WTC11 (cell line): ENCODE data around the gene ERVMER34-1. TPM values are rescaled to one million over a fixed set of nuclear protein-coding genes. Genes with fewer than 3 reads are reported as not detected.

ENCODE experiments used
- ATAC-seq: fragments of 200-7000 bp; cut with Tn5 transposase; 2 replicates; pipeline ENCODE4 v1.10.0; 2021; ENCODE audit warnings: mild to moderate bottlenecking, moderate library complexity
- CTCF ChIA-PET: fragments of 300-600 bp; sonication (Branson Sonifier 250); formaldehyde crosslinking; loops from one replicate; lab custom pipeline; 2021; ENCODE audit warnings: antibody characterized with exemption; lab: Charles Lee
- POLR2A ChIA-PET: fragments of 350-600 bp; sonication (Branson Sonifier 250); formaldehyde crosslinking; loops from one replicate; lab custom pipeline; 2021; ENCODE audit warnings: antibody characterized with exemption; lab: Charles Lee
- DNase-seq: peaks from one replicate; pipeline ENCODE4 v3.0.0; 2021; ENCODE audit warnings: low spot score
- H3K27ac Mint-ChIP-seq: 2 replicates; pipeline ENCODE4 v1.8.0; 2021; ENCODE audit warnings: mixed read lengths
- H3K27me3 Mint-ChIP-seq: 2 replicates; pipeline ENCODE4 v1.8.0; 2021; ENCODE audit warnings: low read depth, mild to moderate bottlenecking, moderate library complexity, mixed read lengths
- H3K36me3 Mint-ChIP-seq: 2 replicates; pipeline ENCODE4 v1.8.0; 2021; ENCODE audit warnings: mixed read lengths
- H3K4me1 Mint-ChIP-seq: 2 replicates; pipeline ENCODE4 v1.8.0; 2022; ENCODE audit warnings: mixed read lengths
- H3K4me3 Mint-ChIP-seq: 2 replicates; pipeline ENCODE4 v1.8.0; 2021; ENCODE audit warnings: mild to moderate bottlenecking, moderate library complexity, mixed read lengths
- H3K9me3 Mint-ChIP-seq: 2 replicates; pipeline ENCODE4 v1.8.0; 2021; ENCODE audit warnings: mixed read lengths
- ATF1 ChIP-seq: sonication (generic); formaldehyde crosslinking; IDR thresholded peaks from 2 replicates; pipeline ENCODE4 v1.8.1; 2023; ENCODE audit warnings: mild to moderate bottlenecking, moderate library complexity, missing genetic modification reagents
- CREM ChIP-seq: sonication (generic); formaldehyde crosslinking; IDR thresholded peaks from 2 replicates; pipeline ENCODE4 v1.8.1; 2022; ENCODE audit warnings: mild to moderate bottlenecking, missing genetic modification reagents, moderate library complexity
- CTCF ChIP-seq: fragments of 200-600 bp; IDR thresholded peaks from 2 replicates; pipeline ENCODE4 v1.8.0; 2022; ENCODE audit warnings: antibody characterized with exemption
- FOXK1 ChIP-seq: sonication (generic); formaldehyde crosslinking; IDR thresholded peaks from 2 replicates; pipeline ENCODE4 v1.8.0; 2022; ENCODE audit warnings: mild to moderate bottlenecking, moderate library complexity, missing genetic modification reagents
- IRF1 ChIP-seq: sonication (generic); formaldehyde crosslinking; IDR thresholded peaks from 2 replicates; pipeline ENCODE4 v1.8.0; 2023; ENCODE audit warnings: missing genetic modification reagents
- KAT7 ChIP-seq: sonication (generic); formaldehyde crosslinking; IDR thresholded peaks from 2 replicates; pipeline ENCODE4 v1.8.1; 2023; ENCODE audit warnings: missing genetic modification reagents, mild to moderate bottlenecking, borderline replicate concordance
- MAX ChIP-seq: sonication (generic); formaldehyde crosslinking; IDR thresholded peaks from 2 replicates; pipeline ENCODE4 v1.8.0; 2022; ENCODE audit warnings: mild to moderate bottlenecking, missing genetic modification reagents
- MYBL2 ChIP-seq: sonication (generic); formaldehyde crosslinking; IDR thresholded peaks from 2 replicates; pipeline ENCODE4 v1.8.1; 2023; ENCODE audit warnings: mild to moderate bottlenecking, moderate library complexity, missing genetic modification reagents
- NFE2L1 ChIP-seq: sonication (generic); formaldehyde crosslinking; IDR thresholded peaks from 2 replicates; pipeline ENCODE4 v1.8.1; 2023; ENCODE audit warnings: missing genetic modification reagents
- NR1H2 ChIP-seq: sonication (generic); formaldehyde crosslinking; IDR thresholded peaks from 2 replicates; pipeline ENCODE4 v1.9.0; 2021; ENCODE audit warnings: mild to moderate bottlenecking, moderate library complexity, missing genetic modification reagents
- NR2C2 ChIP-seq: sonication (generic); formaldehyde crosslinking; IDR thresholded peaks from 2 replicates; pipeline ENCODE4 v1.8.0; 2022; ENCODE audit warnings: mild to moderate bottlenecking, missing genetic modification reagents
- SMAD4 ChIP-seq: sonication (generic); formaldehyde crosslinking; IDR thresholded peaks from 2 replicates; pipeline ENCODE4 v1.8.0; 2022; ENCODE audit warnings: mild to moderate bottlenecking, missing genetic modification reagents
- SOX15 ChIP-seq: fragments of 250-450 bp; sonication (Bioruptor Pico); IDR thresholded peaks from 2 replicates; pipeline ENCODE4 v1.9.0; 2021; ENCODE audit warnings: mild to moderate bottlenecking
- total RNA-seq: library from RNA; stranded (reverse); gene quantifications from 3 replicates; pipeline ENCODE4 v1.2.3, GENCODE V29; 2021
- TF ChIP-seq, protein P1 (sequence below): fragments of 250-450 bp; sonication (Bioruptor Pico); IDR thresholded peaks from 2 replicates; pipeline ENCODE4 v1.9.0; 2021; ENCODE audit warnings: mild to moderate bottlenecking
- TF ChIP-seq, protein P2 (sequence below): fragments of 250-450 bp; sonication (Bioruptor Pico); IDR thresholded peaks from 2 replicates; pipeline ENCODE4 v1.9.0; 2021; ENCODE audit warnings: mild to moderate bottlenecking, borderline replicate concordance
- TF ChIP-seq, protein P3 (sequence below): sonication (generic); formaldehyde crosslinking; IDR thresholded peaks from 2 replicates; pipeline ENCODE4 v1.8.1; 2023; ENCODE audit warnings: mild to moderate bottlenecking, missing genetic modification reagents
- TF ChIP-seq, protein P4 (sequence below): sonication (generic); formaldehyde crosslinking; IDR thresholded peaks from 2 replicates; pipeline ENCODE4 v1.8.1; 2023; ENCODE audit warnings: mild to moderate bottlenecking, missing genetic modification reagents

ERVMER34-1 gene
- total RNA-seq, 1 experiment from 2014 or later = 14.6 TPM

DNA sequence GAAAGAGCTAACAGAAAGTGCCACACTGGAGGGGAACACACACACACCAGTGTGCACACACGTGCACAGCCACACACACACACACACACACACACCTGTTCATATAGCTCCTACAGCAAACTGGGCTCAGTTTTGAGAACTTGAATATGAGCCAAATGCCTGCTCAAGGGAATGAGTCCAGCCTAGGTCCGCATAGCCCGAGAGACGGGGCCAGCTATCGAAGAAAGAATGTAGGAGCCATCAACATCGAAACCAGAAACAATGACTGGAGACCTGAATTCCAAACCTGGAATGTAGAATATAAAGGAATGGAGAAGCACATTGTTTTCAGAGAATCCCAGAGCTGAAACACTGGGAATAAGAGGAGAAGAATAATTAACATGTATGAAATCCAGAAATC lies 37.6 kb upstream of the ERVMER34-1 start:
- ATAC-seq (peak; percentile 52), DNase-seq (no peak)
- TF ChIP-seq IRF1 (CRISPR knock-in tag) = no peak
- TF ChIP-seq NFE2L1 (CRISPR knock-in tag) = no peak
- no peak for TF ChIP-seq NR2C2 (CRISPR knock-in tag)
- TF ChIP-seq, protein P1, sequence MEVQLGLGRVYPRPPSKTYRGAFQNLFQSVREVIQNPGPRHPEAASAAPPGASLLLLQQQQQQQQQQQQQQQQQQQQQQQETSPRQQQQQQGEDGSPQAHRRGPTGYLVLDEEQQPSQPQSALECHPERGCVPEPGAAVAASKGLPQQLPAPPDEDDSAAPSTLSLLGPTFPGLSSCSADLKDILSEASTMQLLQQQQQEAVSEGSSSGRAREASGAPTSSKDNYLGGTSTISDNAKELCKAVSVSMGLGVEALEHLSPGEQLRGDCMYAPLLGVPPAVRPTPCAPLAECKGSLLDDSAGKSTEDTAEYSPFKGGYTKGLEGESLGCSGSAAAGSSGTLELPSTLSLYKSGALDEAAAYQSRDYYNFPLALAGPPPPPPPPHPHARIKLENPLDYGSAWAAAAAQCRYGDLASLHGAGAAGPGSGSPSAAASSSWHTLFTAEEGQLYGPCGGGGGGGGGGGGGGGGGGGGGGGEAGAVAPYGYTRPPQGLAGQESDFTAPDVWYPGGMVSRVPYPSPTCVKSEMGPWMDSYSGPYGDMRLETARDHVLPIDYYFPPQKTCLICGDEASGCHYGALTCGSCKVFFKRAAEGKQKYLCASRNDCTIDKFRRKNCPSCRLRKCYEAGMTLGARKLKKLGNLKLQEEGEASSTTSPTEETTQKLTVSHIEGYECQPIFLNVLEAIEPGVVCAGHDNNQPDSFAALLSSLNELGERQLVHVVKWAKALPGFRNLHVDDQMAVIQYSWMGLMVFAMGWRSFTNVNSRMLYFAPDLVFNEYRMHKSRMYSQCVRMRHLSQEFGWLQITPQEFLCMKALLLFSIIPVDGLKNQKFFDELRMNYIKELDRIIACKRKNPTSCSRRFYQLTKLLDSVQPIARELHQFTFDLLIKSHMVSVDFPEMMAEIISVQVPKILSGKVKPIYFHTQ (CRISPR knock-in tag) = no peak
- TF ChIP-seq KAT7 = no peak
- TF ChIP-seq ATF1 (CRISPR knock-in tag) = no peak
- no peak for TF ChIP-seq FOXK1 (CRISPR knock-in tag)
- TF ChIP-seq CTCF = no peak
- TF ChIP-seq SOX15 = no peak
- TF ChIP-seq, protein P2, sequence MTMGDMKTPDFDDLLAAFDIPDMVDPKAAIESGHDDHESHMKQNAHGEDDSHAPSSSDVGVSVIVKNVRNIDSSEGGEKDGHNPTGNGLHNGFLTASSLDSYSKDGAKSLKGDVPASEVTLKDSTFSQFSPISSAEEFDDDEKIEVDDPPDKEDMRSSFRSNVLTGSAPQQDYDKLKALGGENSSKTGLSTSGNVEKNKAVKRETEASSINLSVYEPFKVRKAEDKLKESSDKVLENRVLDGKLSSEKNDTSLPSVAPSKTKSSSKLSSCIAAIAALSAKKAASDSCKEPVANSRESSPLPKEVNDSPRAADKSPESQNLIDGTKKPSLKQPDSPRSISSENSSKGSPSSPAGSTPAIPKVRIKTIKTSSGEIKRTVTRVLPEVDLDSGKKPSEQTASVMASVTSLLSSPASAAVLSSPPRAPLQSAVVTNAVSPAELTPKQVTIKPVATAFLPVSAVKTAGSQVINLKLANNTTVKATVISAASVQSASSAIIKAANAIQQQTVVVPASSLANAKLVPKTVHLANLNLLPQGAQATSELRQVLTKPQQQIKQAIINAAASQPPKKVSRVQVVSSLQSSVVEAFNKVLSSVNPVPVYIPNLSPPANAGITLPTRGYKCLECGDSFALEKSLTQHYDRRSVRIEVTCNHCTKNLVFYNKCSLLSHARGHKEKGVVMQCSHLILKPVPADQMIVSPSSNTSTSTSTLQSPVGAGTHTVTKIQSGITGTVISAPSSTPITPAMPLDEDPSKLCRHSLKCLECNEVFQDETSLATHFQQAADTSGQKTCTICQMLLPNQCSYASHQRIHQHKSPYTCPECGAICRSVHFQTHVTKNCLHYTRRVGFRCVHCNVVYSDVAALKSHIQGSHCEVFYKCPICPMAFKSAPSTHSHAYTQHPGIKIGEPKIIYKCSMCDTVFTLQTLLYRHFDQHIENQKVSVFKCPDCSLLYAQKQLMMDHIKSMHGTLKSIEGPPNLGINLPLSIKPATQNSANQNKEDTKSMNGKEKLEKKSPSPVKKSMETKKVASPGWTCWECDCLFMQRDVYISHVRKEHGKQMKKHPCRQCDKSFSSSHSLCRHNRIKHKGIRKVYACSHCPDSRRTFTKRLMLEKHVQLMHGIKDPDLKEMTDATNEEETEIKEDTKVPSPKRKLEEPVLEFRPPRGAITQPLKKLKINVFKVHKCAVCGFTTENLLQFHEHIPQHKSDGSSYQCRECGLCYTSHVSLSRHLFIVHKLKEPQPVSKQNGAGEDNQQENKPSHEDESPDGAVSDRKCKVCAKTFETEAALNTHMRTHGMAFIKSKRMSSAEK (CRISPR knock-in tag) = no peak
- no peak for TF ChIP-seq SMAD4 (CRISPR knock-in tag)
- TF ChIP-seq, protein P3, sequence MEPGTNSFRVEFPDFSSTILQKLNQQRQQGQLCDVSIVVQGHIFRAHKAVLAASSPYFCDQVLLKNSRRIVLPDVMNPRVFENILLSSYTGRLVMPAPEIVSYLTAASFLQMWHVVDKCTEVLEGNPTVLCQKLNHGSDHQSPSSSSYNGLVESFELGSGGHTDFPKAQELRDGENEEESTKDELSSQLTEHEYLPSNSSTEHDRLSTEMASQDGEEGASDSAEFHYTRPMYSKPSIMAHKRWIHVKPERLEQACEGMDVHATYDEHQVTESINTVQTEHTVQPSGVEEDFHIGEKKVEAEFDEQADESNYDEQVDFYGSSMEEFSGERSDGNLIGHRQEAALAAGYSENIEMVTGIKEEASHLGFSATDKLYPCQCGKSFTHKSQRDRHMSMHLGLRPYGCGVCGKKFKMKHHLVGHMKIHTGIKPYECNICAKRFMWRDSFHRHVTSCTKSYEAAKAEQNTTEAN = no peak
- TF ChIP-seq, protein P4, sequence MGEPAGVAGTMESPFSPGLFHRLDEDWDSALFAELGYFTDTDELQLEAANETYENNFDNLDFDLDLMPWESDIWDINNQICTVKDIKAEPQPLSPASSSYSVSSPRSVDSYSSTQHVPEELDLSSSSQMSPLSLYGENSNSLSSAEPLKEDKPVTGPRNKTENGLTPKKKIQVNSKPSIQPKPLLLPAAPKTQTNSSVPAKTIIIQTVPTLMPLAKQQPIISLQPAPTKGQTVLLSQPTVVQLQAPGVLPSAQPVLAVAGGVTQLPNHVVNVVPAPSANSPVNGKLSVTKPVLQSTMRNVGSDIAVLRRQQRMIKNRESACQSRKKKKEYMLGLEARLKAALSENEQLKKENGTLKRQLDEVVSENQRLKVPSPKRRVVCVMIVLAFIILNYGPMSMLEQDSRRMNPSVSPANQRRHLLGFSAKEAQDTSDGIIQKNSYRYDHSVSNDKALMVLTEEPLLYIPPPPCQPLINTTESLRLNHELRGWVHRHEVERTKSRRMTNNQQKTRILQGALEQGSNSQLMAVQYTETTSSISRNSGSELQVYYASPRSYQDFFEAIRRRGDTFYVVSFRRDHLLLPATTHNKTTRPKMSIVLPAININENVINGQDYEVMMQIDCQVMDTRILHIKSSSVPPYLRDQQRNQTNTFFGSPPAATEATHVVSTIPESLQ (CRISPR knock-in tag) = no peak
- no peak for TF ChIP-seq NR1H2 (CRISPR knock-in tag)
- no peak for TF ChIP-seq CREM (CRISPR knock-in tag)
- TF ChIP-seq MAX (CRISPR knock-in tag) = no peak
- no peak for TF ChIP-seq MYBL2 (CRISPR knock-in tag)
- Mint-ChIP-seq H3K4me3 (no peak overlapping the region), H3K27me3 (no peaks in the 10 kb centered on the region; the same call in 1 of the 2 replicates), H3K9me3 (peaks cover 7% of the 10 kb centered on the region; the same call in 1 of the 2 replicates), H3K27ac (no peak overlapping the region), H3K4me1 (peaks cover 8% of the 10 kb centered on the region), H3K36me3 (no peaks in the 10 kb centered on the region)
- POLR2A ChIA-PET = no interaction called here
- CTCF ChIA-PET = no interaction called here
